Measurements from ENCODE around the gene LRRC45.

LRRC45 gene

DNA sequence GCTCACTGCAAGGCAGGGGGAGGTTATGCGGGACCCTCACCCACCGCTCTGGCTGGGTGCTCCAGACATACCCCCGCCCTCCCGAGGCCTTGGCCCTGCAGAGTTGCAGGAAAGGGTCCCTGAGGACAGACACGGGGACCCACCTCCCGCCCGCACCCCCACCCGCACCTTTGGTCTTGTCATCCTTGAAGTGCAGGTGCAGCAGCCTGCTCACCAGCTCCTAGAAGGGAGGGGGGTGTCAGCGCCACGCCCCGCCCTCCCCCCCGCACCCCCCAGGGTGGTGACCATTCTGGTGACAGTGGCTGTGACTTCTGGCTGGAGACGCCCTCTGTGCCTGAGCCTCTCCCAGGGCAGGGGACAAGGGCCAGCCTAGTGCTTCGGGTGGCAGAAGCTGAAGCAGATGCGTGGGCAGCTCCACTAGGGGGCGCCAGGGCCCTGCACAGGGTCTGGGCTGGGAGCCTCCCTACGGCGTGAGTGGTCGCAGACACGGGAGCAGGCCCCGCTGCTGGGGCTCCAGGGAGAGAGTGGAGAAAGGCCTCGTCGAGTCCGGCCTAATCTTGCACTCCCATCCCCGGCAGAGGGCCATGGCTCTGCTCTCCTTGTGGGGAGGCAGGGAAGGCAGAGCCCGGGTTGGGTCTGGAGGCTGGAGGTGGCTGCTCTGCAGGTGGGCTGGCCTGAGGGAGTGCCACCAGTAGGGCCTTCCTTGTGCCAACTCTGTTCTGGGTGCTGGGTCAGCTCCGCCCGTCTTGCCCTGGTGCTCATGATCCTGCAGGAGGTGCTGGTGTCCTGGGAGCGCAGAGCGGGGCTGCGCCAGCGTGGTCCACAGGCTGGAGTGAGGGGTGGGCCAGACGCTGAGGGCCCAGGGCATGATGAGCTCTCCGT is 3.2 kb upstream of the LRRC45 start:
- peak; percentile 62 for DNase-seq (ENCODE audit: low read depth)

- no peak for DNase-seq (ENCODE audit: low read depth)
Observed at GRCh38 chr17:82020572-82021106, 2.5 kb upstream of the LRRC45 start.

DNA sequence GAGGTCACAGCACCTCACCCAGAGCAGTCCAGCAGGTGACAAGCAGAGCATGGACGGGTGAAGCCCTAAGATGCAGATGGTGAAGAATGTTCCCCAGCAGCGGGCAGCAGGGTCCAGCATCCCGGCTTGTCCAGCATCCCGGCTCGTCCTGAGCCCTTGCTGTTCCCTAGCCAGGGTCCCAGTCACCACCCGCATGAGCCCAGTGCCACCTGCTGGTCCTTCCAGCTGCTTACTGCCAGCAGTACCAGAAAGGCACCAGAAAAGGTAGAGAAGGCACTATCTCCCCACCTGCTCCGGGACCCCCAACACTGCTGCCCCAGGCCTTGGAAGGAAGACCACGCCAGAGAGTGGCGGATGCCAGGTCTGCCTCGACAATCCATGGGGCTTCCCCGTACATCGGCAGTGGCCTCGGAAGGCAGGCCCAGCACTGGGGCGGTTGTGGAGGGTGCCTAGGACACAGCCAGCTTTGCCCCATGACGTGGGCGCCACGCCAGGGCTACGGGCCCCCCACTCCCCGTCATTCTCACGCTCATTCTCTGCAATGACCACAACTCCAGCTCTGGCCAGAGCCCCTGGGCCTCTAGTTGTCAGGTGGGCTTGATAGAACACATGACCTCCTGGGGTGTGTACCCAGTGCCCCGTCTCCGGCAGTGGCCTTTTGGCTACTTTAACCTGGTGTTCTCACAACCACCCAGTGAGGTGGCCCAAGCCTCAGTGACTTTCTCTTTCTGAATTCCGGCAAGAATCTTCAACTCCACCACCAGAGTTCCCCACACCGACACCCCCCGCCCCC is 1.8 kb upstream of the LRRC45 start:
- DNase-seq (ENCODE audit: low read depth), result no peak

GRCh38 chr17:82021900-82022309 is 1.2 kb upstream of the LRRC45 start:
- DNase-seq (ENCODE audit: low read depth), result no peak

DNA sequence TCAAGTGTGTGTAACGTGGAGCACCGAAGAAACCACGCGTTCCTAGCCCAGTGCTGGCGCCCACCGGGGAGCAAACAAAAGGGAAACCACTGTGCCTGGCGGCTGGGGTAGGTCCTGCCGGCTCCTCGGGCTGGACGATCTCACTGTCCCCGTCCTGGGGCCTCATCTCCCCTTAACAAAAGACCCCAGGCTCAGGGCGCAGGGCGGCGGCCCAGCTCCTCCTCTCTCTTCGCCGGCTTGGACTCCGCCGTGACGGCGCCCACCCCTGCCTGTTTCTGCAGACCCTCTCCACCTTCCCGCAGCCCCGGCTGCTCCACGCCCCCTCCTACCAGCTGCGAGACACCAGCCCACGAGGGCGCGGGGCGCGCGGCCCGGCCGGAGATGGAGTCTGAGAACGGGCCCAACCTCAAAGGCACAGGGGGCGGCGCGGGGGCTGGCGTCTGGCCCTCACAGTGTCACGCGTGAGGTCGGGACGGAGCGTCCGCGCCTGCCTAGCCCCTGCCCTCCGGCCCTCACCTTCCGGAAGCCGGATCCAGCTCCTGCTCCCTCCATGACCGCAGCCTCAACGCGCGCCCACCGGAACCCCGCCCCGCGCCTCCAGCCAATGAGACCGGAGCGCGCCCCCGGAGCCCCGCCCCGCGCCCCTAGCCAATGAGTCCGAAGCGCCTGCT is 660 bp upstream of the LRRC45 start, which contains the start of gene CENPX:
Gene CENPX (minus strand): TSS at position 569 of the 671 bp plus-strand sequence. CDS start 17 bp downstream, at position 552.
- DNase-seq (ENCODE audit: low read depth), result no peak

DNA sequence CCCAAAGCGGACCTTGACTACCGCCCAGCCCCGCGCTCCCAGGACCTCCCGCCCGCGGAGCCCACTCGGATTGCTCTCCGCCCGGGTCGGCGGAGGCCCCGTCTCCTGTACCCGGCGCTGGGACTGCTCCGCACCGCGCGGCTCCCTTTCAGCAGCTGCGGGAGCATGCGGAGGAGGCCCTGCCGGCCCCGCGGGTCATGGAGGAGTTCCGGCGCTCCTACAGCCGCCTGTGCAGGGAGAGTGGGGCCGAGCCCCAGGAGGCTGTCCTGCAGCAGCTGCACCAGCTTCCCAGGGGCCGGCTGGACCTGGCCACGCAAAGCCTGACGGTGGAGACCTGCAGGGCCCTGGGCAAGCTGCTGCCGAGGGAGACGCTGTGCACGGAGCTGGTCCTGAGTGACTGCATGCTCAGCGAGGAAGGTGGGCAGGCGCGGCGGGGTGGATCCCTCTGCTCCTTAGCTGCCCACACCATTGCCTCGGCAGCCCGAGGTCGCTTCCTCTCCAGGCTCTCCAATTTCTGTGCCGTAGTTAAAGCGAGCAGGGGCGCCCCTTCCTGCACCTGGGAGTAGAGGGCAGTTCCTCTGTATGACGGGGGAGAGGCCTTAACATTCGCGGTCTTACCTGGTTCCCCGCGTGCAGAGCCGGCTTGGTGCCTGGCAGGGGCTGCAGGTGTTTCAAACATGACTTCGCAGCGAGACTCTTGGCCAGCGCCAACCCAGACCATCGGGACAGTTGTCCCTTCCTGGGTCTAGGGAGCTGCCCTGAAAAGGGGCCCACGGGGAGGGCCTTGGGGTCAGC is 539 bp downstream of the LRRC45 start:
- no peak for DNase-seq (ENCODE audit: low read depth)

GRCh38 chr17:82024859-82025258 is 1.8 kb downstream of the LRRC45 start:
- DNase-seq (ENCODE audit: low read depth), result no peak

GRCh38 chr17:82025401-82026107 is 2.4 kb downstream of the LRRC45 start:
- DNase-seq (ENCODE audit: low read depth), result no peak

- no peak for DNase-seq (ENCODE audit: low read depth)
Observed at GRCh38 chr17:82028246-82028645, 5.1 kb downstream of the LRRC45 start.

GRCh38 chr17:82028966-82029365 is 5.9 kb downstream of the LRRC45 start:
- DNase-seq (ENCODE audit: low read depth), result no peak

DNA sequence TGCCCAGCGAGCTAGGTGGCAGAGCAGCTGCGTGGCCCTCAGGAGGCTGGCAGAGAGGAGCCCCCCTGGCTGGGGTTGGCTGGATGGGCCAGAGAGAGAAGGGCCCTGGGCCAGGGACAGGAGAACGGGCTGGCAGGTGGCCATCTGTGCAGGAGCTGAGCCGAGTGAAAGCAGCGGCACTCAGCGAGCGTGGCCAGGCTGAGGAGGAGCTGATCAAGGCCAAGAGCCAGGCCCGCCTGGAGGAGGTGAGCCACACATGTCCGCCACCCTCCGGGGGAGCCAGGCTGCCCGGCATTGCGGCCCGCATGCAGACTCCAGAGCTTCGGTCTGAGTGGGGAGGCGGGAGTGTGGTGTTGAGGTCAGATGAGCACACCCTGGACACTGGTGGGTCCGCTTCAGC is 6.3 kb downstream of the LRRC45 start:
- no peak for DNase-seq (ENCODE audit: low read depth)

GRCh38 chr17:82029990-82030469 is 6.9 kb downstream of the LRRC45 start:
- no peak for DNase-seq (ENCODE audit: low read depth)

DNA sequence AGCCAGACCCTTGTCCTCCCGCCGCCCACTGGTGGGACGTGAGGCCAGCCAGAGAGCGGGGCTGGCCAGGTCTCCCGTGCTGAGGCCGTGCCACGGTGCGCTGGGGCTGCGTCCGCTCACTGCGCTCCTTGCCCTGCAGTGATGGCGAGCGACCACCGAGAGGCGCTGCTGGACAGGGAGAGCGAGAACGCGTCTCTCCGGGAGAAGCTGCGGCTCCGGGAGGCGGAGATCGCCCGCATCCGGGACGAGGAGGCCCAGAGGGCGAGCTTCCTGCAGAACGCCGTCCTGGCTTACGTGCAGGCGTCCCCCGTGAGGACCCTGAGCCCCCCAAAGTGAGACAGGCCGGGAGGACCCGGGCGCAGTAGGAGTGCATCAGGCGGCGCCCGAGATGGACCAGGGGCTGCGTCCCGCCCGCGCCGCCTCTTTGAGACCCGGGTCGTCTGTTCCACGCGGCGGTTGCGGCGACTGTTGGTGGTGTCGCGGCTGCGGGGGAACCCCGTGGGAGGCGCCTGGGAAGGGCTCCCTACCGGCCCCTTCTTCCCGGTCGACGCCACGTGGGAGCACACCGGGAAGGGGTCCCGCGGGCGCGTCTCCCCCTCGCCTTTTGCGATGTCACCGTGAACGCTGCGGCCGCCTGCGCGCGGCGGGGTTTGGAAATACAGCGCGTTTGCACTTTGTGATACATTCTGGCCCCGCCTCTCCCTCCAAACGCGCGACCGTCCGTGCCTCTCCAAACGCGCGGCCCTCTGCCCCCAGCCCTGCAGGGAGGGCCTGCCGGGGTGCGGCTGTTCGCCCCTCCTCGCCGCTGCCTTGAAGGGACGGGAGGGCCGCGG is 7.6 kb downstream of the LRRC45 start:
- DNase-seq (ENCODE audit: low read depth), result peak; percentile 55

- DNase-seq (ENCODE audit: low read depth), result no peak
Observed at GRCh38 chr17:82031303-82031884, 8.3 kb downstream of the LRRC45 start, which contains the start of gene RAC3. Gene RAC3, plus strand, starts transcription at chr17:82031678. Its CDS starts 84 bp downstream, at chr17:82031762.

- no peak for DNase-seq (ENCODE audit: low read depth)
Observed at GRCh38 chr17:82031885-82032627, 9.0 kb downstream of the LRRC45 start.

DNA sequence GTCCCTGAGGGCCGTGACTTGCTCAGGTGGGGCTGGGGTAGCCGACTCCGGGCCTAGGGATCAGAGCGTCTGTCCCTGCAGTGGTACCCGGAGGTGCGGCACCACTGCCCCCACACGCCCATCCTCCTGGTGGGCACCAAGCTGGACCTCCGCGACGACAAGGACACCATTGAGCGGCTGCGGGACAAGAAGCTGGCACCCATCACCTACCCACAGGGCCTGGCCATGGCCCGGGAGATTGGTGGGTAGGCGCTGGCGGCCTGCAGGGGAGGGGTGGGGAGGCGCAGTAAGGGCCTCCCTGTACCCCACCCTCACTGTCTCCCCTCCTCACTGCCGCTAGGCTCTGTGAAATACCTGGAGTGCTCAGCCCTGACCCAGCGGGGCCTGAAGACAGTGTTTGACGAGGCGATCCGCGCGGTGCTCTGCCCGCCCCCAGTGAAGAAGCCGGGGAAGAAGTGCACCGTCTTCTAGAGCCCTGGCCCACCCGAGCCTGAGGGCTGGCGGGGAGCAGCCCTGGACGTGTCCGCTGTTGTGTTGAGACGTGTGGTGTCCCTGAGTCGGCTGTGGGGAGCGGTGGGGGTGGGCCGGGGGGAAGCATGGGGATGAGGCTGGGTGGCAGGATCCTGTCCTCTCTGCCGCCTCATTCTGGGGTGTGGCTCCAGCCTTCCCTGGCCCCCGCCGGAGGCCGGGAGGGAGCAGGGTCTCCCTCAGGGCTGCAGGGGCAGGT is 10.4 kb downstream of the LRRC45 start:
- no peak for DNase-seq (ENCODE audit: low read depth)

GRCh38 chr17:82034371-82035011 is 11.4 kb downstream of the LRRC45 start:
- DNase-seq (ENCODE audit: low read depth), result no peak
